K562 (cell line): ENCODE data around the gene PRM2. TPM values are rescaled to one million over a fixed set of nuclear protein-coding genes. Genes with fewer than 3 reads are reported as not detected.

Source experiments
- ATAC-seq: fragments of 200-7000 bp; cut with Tn5 transposase; 3 replicates; pipeline ENCODE4 v1.9.1; 2020; ENCODE audit warnings: moderate library complexity
- BruUV-seq: library from RNA; stranded (reverse); fragments of 400-500 nt; replicated peaks from 2 replicates; lab custom pipeline; 2021; lab: Mats Ljungman, UMichigan
- CTCF ChIA-PET: fragments of 300-600 bp; formaldehyde crosslinking; extraction: SDS; loops from one replicate; lab custom pipeline; 2021; ENCODE audit warnings: low intra/inter-chr PET ratio; lab: Yijun Ruan, JAX
- POLR2A ChIA-PET: fragments of 300-600, 350-650 bp; sonication (Branson Sonifier 250); formaldehyde crosslinking; extraction: SDS; loops from one replicate; lab custom pipeline; 2021; ENCODE audit warnings: antibody characterized with exemption, inconsistent platforms; lab: Yijun Ruan, JAX
- DNase-seq, 4 experiments: peaks; one replicate each; pipeline versions ENCODE4 v3.0.0 to v3.0.0-alpha.2; 2011 to 2018; ENCODE audit warnings: low spot score in 3 of 4, mixed read lengths in 3 of 4; ENCODE audit errors: extremely low read depth in 1 of 4
- FAIRE-seq: peaks from 2 replicates; lab custom pipeline; 2011; peaks lifted over from hg19 to GRCh38; lab: Jason Lieb, UNC
- H2AFZ ChIP-seq: 2 replicates; pipeline ENCODE4 v1.6.0; 2011; ENCODE audit warnings: low read depth, low read length, control low read depth, inconsistent platforms
- H3K27ac ChIP-seq: fragments of 200-600 bp; 3 replicates; pipeline ENCODE4 v1.8.0; 2011; ENCODE audit warnings: low read depth, mild to moderate bottlenecking, control low read depth, inconsistent platforms, low read length, moderate library complexity, mixed read lengths; ENCODE audit errors: extremely low read depth
- H3K27me3 ChIP-seq, 2 experiments: fragments of 300-600 bp in 1 of 2; 2 replicates in 1 of 2; 3 replicates in 1 of 2; pipeline versions ENCODE4 v1.6.0 to v1.8.0; 2011; ENCODE audit warnings: inconsistent platforms in 2 of 2, low read length in 2 of 2, mild to moderate bottlenecking in 1 of 2, mixed read lengths in 1 of 2, moderate library complexity in 1 of 2; ENCODE audit not compliant: control insufficient read depth in 2 of 2, insufficient read depth in 2 of 2
- H3K36me3 ChIP-seq: fragments of 300-600 bp; 3 replicates; pipeline ENCODE4 v1.8.0; 2011; ENCODE audit warnings: mild to moderate bottlenecking, low read length, inconsistent platforms; ENCODE audit not compliant: control insufficient read depth, insufficient read depth
- H3K4me1 ChIP-seq, 2 experiments: fragments of 200-600 bp in 1 of 2; replicated peaks in 1 of 2; 2 replicates in 1 of 2; 3 replicates in 1 of 2; pipeline versions ENCODE4 v1.5.1 to v1.8.0; 2011; ENCODE audit warnings: inconsistent platforms in 2 of 2, low read length in 2 of 2, mild to moderate bottlenecking in 1 of 2, mixed read lengths in 1 of 2, moderate library complexity in 1 of 2; ENCODE audit not compliant: control insufficient read depth in 2 of 2, insufficient read depth in 2 of 2
- H3K4me2 ChIP-seq: 2 replicates; pipeline ENCODE4 v1.6.1; 2011; ENCODE audit warnings: low read length, control low read depth, inconsistent platforms, mixed read lengths; ENCODE audit not compliant: insufficient read depth
- H3K4me3 ChIP-seq: fragments of 200-600 bp; sonication (generic), shearing (Covaris generic); 2 replicates; pipeline ENCODE4 v1.5.1; 2016; ENCODE audit warnings: control low read depth, inconsistent platforms
- H3K79me2 ChIP-seq: fragments of 200-600 bp; 3 replicates; pipeline ENCODE4 v1.8.0; 2011; ENCODE audit warnings: low read length, inconsistent platforms; ENCODE audit not compliant: control insufficient read depth, insufficient read depth
- H3K9ac ChIP-seq, 2 experiments: 2 replicates each; pipeline versions ENCODE4 v1.6.0 to v1.6.1; 2011; ENCODE audit warnings: low read depth in 2 of 2, low read length in 2 of 2, control low read depth in 1 of 2, inconsistent platforms in 1 of 2, mild to moderate bottlenecking in 1 of 2, mixed read lengths in 1 of 2; ENCODE audit not compliant: insufficient read depth in 1 of 2
- H3K9me1 ChIP-seq: one replicate; pipeline ENCODE4 v1.6.0; 2011; ENCODE audit warnings: inconsistent platforms, mild to moderate bottlenecking, low read length, moderate library complexity; ENCODE audit not compliant: control insufficient read depth, insufficient read depth
- H3K9me3 ChIP-seq: replicated peaks from 2 replicates; pipeline ENCODE4 v1.5.1; 2011; ENCODE audit warnings: low read depth, low read length, inconsistent platforms; ENCODE audit not compliant: control insufficient read depth, insufficient read depth
- H4K20me1 ChIP-seq: replicated peaks from 2 replicates; pipeline ENCODE4 v1.6.1; 2011; ENCODE audit warnings: low read length, inconsistent platforms, mixed read lengths; ENCODE audit not compliant: control insufficient read depth, insufficient read depth
- MGA ChIP-seq: fragments of 450-650 bp; IDR thresholded peaks from 2 replicates; pipeline ENCODE4 v1.6.1; 2016; ENCODE audit warnings: mild to moderate bottlenecking, moderate library complexity
- RBM34 ChIP-seq: fragments of 200-400 bp; formaldehyde crosslinking; IDR thresholded peaks from 2 replicates; pipeline ENCODE4 v1.6.1; 2018; ENCODE audit warnings: low read length, borderline replicate concordance; ENCODE audit not compliant: insufficient read depth
- SMARCE1 ChIP-seq: fragments of 450-650 bp; IDR thresholded peaks from 2 replicates; pipeline ENCODE4 v1.7.1; 2016; ENCODE audit warnings: mild to moderate bottlenecking
- SUPT5H ChIP-seq: fragments of 450-650 bp; IDR thresholded peaks from 2 replicates; pipeline ENCODE4 v1.6.1; 2016
- ZKSCAN8 ChIP-seq: fragments of 200-800 bp; sonication (Bioruptor generic); IDR thresholded peaks from 2 replicates; pipeline ENCODE4 v1.6.1; 2016; ENCODE audit warnings: missing genetic modification characterization, missing compliant biosample characterization
- ZNF12 ChIP-seq: sonication (generic); formaldehyde crosslinking; IDR thresholded peaks from 2 replicates; pipeline ENCODE4 v1.4.0; 2020; ENCODE audit warnings: mild to moderate bottlenecking, missing genetic modification reagents
- ZNF165 ChIP-seq: fragments of 250-450 bp; sonication (Bioruptor Pico); IDR thresholded peaks from 2 replicates; pipeline ENCODE4 v1.4.0; 2020; ENCODE audit warnings: borderline replicate concordance
- ZNF239 ChIP-seq: fragments of 250-450 bp; sonication (Bioruptor Pico); IDR thresholded peaks from 2 replicates; pipeline ENCODE4 v1.4.0; 2020; ENCODE audit warnings: mild to moderate bottlenecking
- ZNF699 ChIP-seq: fragments of 250-450 bp; sonication (Bioruptor Pico); IDR thresholded peaks from 2 replicates; pipeline ENCODE4 v1.8.0; 2021; ENCODE audit warnings: mild to moderate bottlenecking, moderate library complexity; ENCODE audit not compliant: insufficient replicate concordance
- WGBS: fragments of 100-300 bp; shearing (Covaris generic); methylation state at CpG from one replicate; pipeline ENCODE4 v1.1.6; 2016; ENCODE audit warnings: low coverage, mixed read lengths; ENCODE audit not compliant: insufficient coverage; ENCODE audit errors: missing lambda C conversion rate; 5-methylcytosine and 5-hydroxymethylcytosine counted together
- in situ Hi-C: fragments of 300-500 bp; cut with MboI; formaldehyde crosslinking; loops from 4 replicates; pipeline ENCODE4 v1.15.0; 2018; ENCODE audit warnings: inconsistent platforms, mixed read lengths
- intact Hi-C: fragments of 100-400 bp; cut with micrococcal nuclease; formaldehyde crosslinking; loops from 2 replicates; pipeline ENCODE4 v1.14.2; 2022
- polyA plus RNA-seq, 8 experiments: library from polyadenylated mRNA; depleted of rRNA in 4 of 8; stranded (reverse) in 5 of 8; unstranded in 3 of 8; fragments of >200 nt; fragmentation: Nextera tagmentation in 2 of 8; fragmentation: Illumina TruSeq in 1 of 8; extraction: Ambion mirVana in 2 of 8; extraction: Trizol in 1 of 8; gene quantifications; 2 replicates each; pipeline versions ENCODE4 v1.2.1 to v1.2.3, GENCODE V29; 2011 to 2014; ENCODE audit warnings: inconsistent platforms in 1 of 8, missing spikeins in 1 of 8
- total RNA-seq, 7 experiments: library from RNA; depleted of rRNA in 6 of 7; stranded (reverse); fragments of >200 nt in 6 of 7; fragmentation: Illumina TruSeq in 2 of 7; extraction: Trizol in 2 of 7; gene quantifications; 2 replicates each; pipeline versions ENCODE4 v1.2.1 to v1.2.3, GENCODE V29; 2011 to 2021; ENCODE audit warnings: low replicate concordance in 1 of 7

PRM2 gene
- total and polyA plus RNA-seq, 9 of the 15 experiments (the other 6 are each of a cell fraction or from before 2014, with no cell fraction given) = not detected

GRCh38 chr16:11257131-11257938 lies 18.9 kb downstream of the PRM2 start:
- intact Hi-C loops = loop anchor here (1.0 to 10.0 kb wide), 4 partner anchors 53 to 285 kb away; no protein-coding TSS in a partner anchor
- DNase-seq (peak; percentile 64 to 85 (median 76)), FAIRE-seq (peak; percentile 87), ATAC-seq (peak; percentile 68)
- H3K4me2 ChIP-seq = peak overlapping the region; percentile 77
- peaks cover 32 to 40% of the 10 kb centered on the region in 2 experiments; a peak in 4 of 5 replicates for H3K4me1 ChIP-seq
- peak overlapping the region; percentile 80 to 91; a peak in 2 of 4 replicates for H3K9ac ChIP-seq
- H2AFZ ChIP-seq = 0 out of 2 replicates have a peak overlapping the region, but pooled peaks have one; percentile 92
- POLR2A ChIA-PET = interaction anchor here (0.7 to 1.8 kb wide), 6 partner anchors 8 to 144 kb away, joined by 3 to 6 read pairs (median 3); no protein-coding TSS in a partner anchor
- peaks cover 18% of the 10 kb centered on the region; the same call in 1 of the 3 replicates for H3K36me3 ChIP-seq
- in situ Hi-C loops = no loop called here
- H3K27ac ChIP-seq = no peak overlapping the region; the same call in 2 of the 3 replicates
- CTCF ChIA-PET = interaction anchor here (2.0 to 5.2 kb wide), 2 partner anchors 99 to 286 kb away, joined by 6 to 58 read pairs; no protein-coding TSS in a partner anchor
- BruUV-seq = no TSS peak
- 20% methylated on average over 21 of the region's 21 CpGs for WGBS
- peaks cover 0 to 9% of the 10 kb centered on the region in 2 experiments; a peak in 1 of 5 replicates for H3K27me3 ChIP-seq
- peaks cover 11% of the 10 kb centered on the region; the same call in 1 of the 2 replicates for H4K20me1 ChIP-seq
- H3K79me2 ChIP-seq = peaks cover 33% of the 10 kb centered on the region
- H3K9me1 ChIP-seq = no peaks in the 10 kb centered on the region
- H3K4me3 ChIP-seq = peak overlapping the region; percentile 82
- no peaks in the 10 kb centered on the region for H3K9me3 ChIP-seq
- no peak for TF ChIP-seq SUPT5H
- TF ChIP-seq ZNF165 (CRISPR knock-in tag) = no peak
- no peak for TF ChIP-seq SMARCE1
- TF ChIP-seq RBM34 = no peak
- peak; percentile 50 for TF ChIP-seq MGA
- no peak for TF ChIP-seq ZKSCAN8 (CRISPR knock-in tag)
- no peak for TF ChIP-seq ZNF699 (CRISPR knock-in tag)
- TF ChIP-seq ZNF239 (CRISPR knock-in tag) = no peak
- no peak for TF ChIP-seq ZNF12 (CRISPR knock-in tag)
